ENCODE results near the gene FEN1.
A peak's percentile ranks its signal among the peaks of the same experiment; 100 is the strongest.

The FEN1 gene

DNA sequence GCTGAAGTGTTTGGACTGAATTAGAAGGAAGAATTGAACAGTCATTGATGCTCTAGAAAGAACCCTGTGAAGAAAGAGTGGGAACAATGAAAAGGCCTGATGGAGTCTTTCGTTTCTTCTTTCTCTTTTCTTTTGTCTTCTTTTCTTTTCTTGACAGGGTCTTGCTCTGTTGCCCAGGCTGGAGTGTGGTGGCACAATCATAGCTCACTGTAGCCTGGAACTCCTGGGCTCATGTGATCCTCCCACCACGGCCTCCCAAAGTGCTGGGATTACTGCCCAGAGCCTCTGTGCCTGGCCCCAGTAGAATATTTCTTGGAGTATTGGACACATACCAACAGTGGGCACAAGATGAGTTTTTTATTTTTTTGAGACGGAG, 1.1 kb downstream of the FEN1 start:
- Histone ChIP-seq H3K9me3 (ENCODE audit: control insufficient read depth in 2 of 2, low read length in 2 of 2) (no peaks in the 10 kb centered on the region), H3K27me3 (ENCODE audit: control insufficient read depth in 2 of 2, insufficient read depth in 2 of 2, low read length in 2 of 2) (no peaks in the 10 kb centered on the region), H3K4me3 (ENCODE audit: low read length in 2 of 2) (peak overlapping the region in 1 of 2 donors; percentile 88)

DNA sequence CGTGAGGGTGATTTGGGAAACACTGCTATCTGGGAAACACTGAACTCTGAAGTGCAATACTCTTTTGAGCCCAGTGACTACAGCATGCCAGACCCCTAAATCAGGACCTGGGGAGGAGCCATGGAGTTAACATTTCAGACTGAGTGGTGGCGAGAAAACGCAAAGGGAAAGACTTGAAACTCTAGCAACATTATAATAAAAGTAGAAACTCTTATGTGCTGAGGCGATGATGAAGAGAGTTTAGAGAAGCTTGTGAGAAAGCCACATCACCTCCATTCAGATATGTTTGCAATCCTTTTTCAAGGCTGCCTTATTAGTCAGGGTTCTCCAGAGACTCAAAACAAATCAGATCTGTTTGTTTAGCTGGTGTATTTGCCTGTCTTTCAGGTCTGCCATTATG, 1.9 kb downstream of the FEN1 start:
- H3K9me3 ChIP-seq (ENCODE audit: control insufficient read depth in 2 of 2, low read length in 2 of 2) = no peaks in the 10 kb centered on the region
- no peak overlapping the region for H3K9ac ChIP-seq (ENCODE audit: low read depth in 1 of 2, low read length in 2 of 2)
- H3K27ac ChIP-seq (ENCODE audit: low read depth in 2 of 2, low read length in 2 of 2) = no peak overlapping the region
- H3K36me3 ChIP-seq (ENCODE audit: control insufficient read depth in 2 of 2, insufficient read depth in 2 of 2, low read length in 2 of 2) = peaks cover 8 to 16% of the 10 kb centered on the region in 2 donors
- H3K27me3 ChIP-seq (ENCODE audit: control insufficient read depth in 2 of 2, insufficient read depth in 2 of 2, low read length in 2 of 2) = no peaks in the 10 kb centered on the region
- H3K4me1 ChIP-seq (ENCODE audit: control insufficient read depth in 2 of 2, insufficient read depth in 2 of 2, low read length in 2 of 2) = peaks cover 13 to 15% of the 10 kb centered on the region in 2 donors
- no peak overlapping the region for H3K4me3 ChIP-seq (ENCODE audit: low read length in 2 of 2)

More for the DNA sequence above, 1.1 kb downstream of the FEN1 start:
- peaks cover 13 to 15% of the 10 kb centered on the region in 2 donors for H3K4me1 ChIP-seq (ENCODE audit: control insufficient read depth in 2 of 2, insufficient read depth in 2 of 2, low read length in 2 of 2)
- H3K27ac ChIP-seq (ENCODE audit: low read depth in 2 of 2, low read length in 2 of 2) = no peak overlapping the region
- H3K9ac ChIP-seq (ENCODE audit: low read depth in 1 of 2, low read length in 2 of 2) = no peak overlapping the region
- H3K36me3 ChIP-seq (ENCODE audit: control insufficient read depth in 2 of 2, insufficient read depth in 2 of 2, low read length in 2 of 2) = peaks cover 10 to 24% of the 10 kb centered on the region in 2 donors

DNA sequence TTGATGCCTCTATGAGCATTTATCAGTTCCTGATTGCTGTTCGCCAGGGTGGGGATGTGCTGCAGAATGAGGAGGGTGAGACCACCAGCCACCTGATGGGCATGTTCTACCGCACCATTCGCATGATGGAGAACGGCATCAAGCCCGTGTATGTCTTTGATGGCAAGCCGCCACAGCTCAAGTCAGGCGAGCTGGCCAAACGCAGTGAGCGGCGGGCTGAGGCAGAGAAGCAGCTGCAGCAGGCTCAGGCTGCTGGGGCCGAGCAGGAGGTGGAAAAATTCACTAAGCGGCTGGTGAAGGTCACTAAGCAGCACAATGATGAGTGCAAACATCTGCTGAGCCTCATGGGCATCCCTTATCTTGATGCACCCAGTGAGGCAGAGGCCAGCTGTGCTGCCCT, 2.7 kb downstream of the FEN1 start:
- Histone ChIP-seq H3K9ac (ENCODE audit: low read depth in 1 of 2, low read length in 2 of 2) (no peak overlapping the region), H3K9me3 (ENCODE audit: control insufficient read depth in 2 of 2, low read length in 2 of 2) (no peaks in the 10 kb centered on the region), H3K27ac (ENCODE audit: low read depth in 2 of 2, low read length in 2 of 2) (no peak overlapping the region), H3K4me3 (ENCODE audit: low read length in 2 of 2) (no peak overlapping the region), H3K27me3 (ENCODE audit: control insufficient read depth in 2 of 2, insufficient read depth in 2 of 2, low read length in 2 of 2) (no peaks in the 10 kb centered on the region), H3K36me3 (ENCODE audit: control insufficient read depth in 2 of 2, insufficient read depth in 2 of 2, low read length in 2 of 2) (peaks cover 0 to 8% of the 10 kb centered on the region in 2 donors), H3K4me1 (ENCODE audit: control insufficient read depth in 2 of 2, insufficient read depth in 2 of 2, low read length in 2 of 2) (peaks cover 13 to 15% of the 10 kb centered on the region in 2 donors)

DNA sequence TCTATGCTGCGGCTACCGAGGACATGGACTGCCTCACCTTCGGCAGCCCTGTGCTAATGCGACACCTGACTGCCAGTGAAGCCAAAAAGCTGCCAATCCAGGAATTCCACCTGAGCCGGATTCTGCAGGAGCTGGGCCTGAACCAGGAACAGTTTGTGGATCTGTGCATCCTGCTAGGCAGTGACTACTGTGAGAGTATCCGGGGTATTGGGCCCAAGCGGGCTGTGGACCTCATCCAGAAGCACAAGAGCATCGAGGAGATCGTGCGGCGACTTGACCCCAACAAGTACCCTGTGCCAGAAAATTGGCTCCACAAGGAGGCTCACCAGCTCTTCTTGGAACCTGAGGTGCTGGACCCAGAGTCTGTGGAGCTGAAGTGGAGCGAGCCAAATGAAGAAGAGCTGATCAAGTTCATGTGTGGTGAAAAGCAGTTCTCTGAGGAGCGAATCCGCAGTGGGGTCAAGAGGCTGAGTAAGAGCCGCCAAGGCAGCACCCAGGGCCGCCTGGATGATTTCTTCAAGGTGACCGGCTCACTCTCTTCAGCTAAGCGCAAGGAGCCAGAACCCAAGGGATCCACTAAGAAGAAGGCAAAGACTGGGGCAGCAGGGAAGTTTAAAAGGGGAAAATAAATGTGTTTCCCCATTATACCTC, 3.3 kb downstream of the FEN1 start:
- no peaks in the 10 kb centered on the region for H3K27me3 ChIP-seq (ENCODE audit: control insufficient read depth in 2 of 2, insufficient read depth in 2 of 2, low read length in 2 of 2)
- no peak overlapping the region for H3K9ac ChIP-seq (ENCODE audit: low read depth in 1 of 2, low read length in 2 of 2)
- no peak overlapping the region for H3K27ac ChIP-seq (ENCODE audit: low read depth in 2 of 2, low read length in 2 of 2)
- peaks cover 0 to 6% of the 10 kb centered on the region in 2 donors for H3K36me3 ChIP-seq (ENCODE audit: control insufficient read depth in 2 of 2, insufficient read depth in 2 of 2, low read length in 2 of 2)
- H3K4me1 ChIP-seq (ENCODE audit: control insufficient read depth in 2 of 2, insufficient read depth in 2 of 2, low read length in 2 of 2) = peaks cover 13 to 15% of the 10 kb centered on the region in 2 donors
- no peaks in the 10 kb centered on the region for H3K9me3 ChIP-seq (ENCODE audit: control insufficient read depth in 2 of 2, low read length in 2 of 2)
- H3K4me3 ChIP-seq (ENCODE audit: low read length in 2 of 2) = no peak overlapping the region

DNA sequence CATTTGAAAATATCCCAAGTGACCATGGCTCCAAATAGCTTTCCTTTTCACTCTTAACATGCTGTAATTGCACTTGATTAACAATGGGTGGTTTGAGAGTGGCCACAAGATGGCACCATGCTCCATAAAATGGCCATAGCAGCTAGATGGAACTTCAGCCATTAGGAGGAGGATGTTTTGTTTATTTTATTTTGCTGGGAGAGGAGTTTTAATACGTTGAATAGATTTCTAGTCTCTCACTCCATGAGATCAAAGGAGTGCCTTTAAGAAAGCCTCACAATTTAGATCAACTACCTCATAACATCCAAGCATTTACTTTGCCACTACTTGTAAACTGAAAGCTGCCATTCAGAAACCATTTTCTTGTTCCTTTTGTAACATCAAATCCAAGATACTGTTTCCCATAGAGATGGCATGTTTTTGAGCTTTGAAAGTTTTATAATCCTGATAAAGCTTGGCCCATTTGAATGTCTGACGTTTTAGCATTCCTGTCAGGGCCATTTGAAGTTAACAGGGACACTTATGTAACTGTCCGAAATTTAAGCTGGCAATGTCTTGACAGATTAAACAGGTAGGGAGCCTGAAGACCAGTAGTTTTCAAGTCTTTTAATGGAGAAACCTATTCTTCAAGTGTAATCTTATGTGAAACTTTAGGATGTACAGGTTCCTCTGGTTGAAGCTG, 4.7 kb downstream of the FEN1 start:
- H3K27ac ChIP-seq (ENCODE audit: low read depth in 2 of 2, low read length in 2 of 2) = no peak overlapping the region
- H3K36me3 ChIP-seq (ENCODE audit: control insufficient read depth in 2 of 2, insufficient read depth in 2 of 2, low read length in 2 of 2) = peaks cover 0 to 7% of the 10 kb centered on the region in 2 donors
- no peak overlapping the region for H3K9ac ChIP-seq (ENCODE audit: low read depth in 1 of 2, low read length in 2 of 2)

DNA sequence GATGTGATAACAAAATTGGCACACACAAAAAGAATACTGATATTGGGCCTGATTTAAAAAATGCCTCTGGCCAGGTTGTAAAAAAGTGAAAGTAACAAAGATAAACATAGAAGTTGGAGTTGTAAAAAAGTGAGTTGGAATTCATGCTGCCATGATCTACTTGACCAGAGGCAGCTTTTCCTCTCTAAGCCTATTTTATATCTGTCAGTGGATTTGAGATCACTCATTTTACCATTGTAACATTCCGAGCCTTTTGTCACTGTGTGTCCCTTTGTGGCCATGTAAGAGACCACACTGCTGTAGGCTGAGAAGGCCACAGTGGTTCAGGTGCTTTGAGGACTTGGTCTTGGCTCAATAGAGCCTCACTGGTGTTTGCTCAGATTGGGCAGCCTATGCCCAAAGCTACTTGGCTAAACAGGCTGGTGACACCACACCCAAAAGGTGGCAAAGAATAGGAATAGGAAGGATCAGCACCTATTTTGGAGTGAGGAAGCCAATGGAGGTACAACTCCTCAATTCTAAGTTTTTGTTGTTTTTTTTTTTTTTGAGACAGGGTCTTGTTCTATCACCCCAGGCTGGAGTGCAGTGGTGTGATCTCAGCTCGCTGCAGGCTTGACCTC, 7.1 kb downstream of the FEN1 start:
- no peaks in the 10 kb centered on the region for H3K4me1 ChIP-seq (ENCODE audit: control insufficient read depth in 2 of 2, insufficient read depth in 2 of 2, low read length in 2 of 2)
- no peak overlapping the region for H3K27ac ChIP-seq (ENCODE audit: low read depth in 2 of 2, low read length in 2 of 2)
- peaks cover 0 to 14% of the 10 kb centered on the region in 2 donors for H3K36me3 ChIP-seq (ENCODE audit: control insufficient read depth in 2 of 2, insufficient read depth in 2 of 2, low read length in 2 of 2)
- no peaks in the 10 kb centered on the region for H3K27me3 ChIP-seq (ENCODE audit: control insufficient read depth in 2 of 2, insufficient read depth in 2 of 2, low read length in 2 of 2)
- no peaks in the 10 kb centered on the region for H3K9me3 ChIP-seq (ENCODE audit: control insufficient read depth in 2 of 2, low read length in 2 of 2)
- H3K9ac ChIP-seq (ENCODE audit: low read depth in 1 of 2, low read length in 2 of 2) = no peak overlapping the region
- H3K4me3 ChIP-seq (ENCODE audit: low read length in 2 of 2) = no peak overlapping the region

More for the DNA sequence above, 4.7 kb downstream of the FEN1 start:
- Histone ChIP-seq H3K4me3 (ENCODE audit: low read length in 2 of 2) (no peak overlapping the region), H3K4me1 (ENCODE audit: control insufficient read depth in 2 of 2, insufficient read depth in 2 of 2, low read length in 2 of 2) (peaks cover 4 to 9% of the 10 kb centered on the region in 2 donors), H3K27me3 (ENCODE audit: control insufficient read depth in 2 of 2, insufficient read depth in 2 of 2, low read length in 2 of 2) (no peaks in the 10 kb centered on the region), H3K9me3 (ENCODE audit: control insufficient read depth in 2 of 2, low read length in 2 of 2) (no peaks in the 10 kb centered on the region)

DNA sequence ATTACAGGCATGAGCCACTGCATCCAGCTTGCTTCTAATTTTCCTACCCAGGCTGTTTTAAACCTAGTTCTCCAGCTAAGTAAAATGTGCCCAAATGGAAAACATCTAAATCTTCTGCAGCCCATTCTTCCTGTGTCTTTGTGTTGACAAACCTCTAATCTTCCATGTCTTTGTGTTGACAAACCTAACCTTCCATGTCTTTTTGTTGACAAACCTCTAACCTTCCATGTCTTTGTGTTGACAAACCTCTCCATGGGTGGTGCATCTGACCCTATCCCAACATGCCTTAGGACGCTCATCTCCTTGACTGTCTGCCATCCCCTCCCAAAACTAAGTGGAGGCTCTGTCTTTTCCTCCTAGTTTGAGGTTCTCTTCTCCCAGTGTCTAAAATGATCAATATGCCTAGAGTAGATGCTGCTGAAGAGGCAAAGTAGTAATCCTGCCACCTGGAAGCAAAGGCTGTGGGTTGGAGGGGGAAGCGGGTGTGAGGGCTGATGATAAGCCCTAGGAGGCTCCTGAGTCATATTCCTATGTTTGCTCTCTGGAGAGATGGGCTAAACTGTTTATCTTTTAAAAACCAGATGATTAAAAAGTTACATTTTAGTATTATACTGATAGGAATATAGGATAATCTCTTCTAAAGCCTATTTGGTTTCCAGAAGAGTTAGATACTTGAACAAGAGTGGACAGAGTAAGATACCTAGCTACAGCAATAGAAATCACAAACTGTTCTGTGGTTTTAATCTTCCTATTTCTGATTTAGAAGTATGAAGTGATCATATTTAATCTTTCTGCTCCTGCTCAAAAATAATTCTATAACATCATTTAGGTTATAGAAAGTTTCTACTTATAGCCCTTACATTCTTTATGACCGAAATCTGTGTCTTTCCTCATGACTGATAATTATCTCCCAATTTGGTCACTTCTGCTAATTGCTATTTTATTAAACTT, 7.9 kb downstream of the FEN1 start:
- no peaks in the 10 kb centered on the region for H3K4me1 ChIP-seq (ENCODE audit: control insufficient read depth in 2 of 2, insufficient read depth in 2 of 2, low read length in 2 of 2)
- H3K27ac ChIP-seq (ENCODE audit: low read depth in 2 of 2, low read length in 2 of 2) = no peak overlapping the region
- H3K27me3 ChIP-seq (ENCODE audit: control insufficient read depth in 2 of 2, insufficient read depth in 2 of 2, low read length in 2 of 2) = no peaks in the 10 kb centered on the region
- H3K9ac ChIP-seq (ENCODE audit: low read depth in 1 of 2, low read length in 2 of 2) = no peak overlapping the region
- H3K36me3 ChIP-seq (ENCODE audit: control insufficient read depth in 2 of 2, insufficient read depth in 2 of 2, low read length in 2 of 2) = peaks cover 0 to 11% of the 10 kb centered on the region in 2 donors
- no peaks in the 10 kb centered on the region for H3K9me3 ChIP-seq (ENCODE audit: control insufficient read depth in 2 of 2, low read length in 2 of 2)
- no peak overlapping the region for H3K4me3 ChIP-seq (ENCODE audit: low read length in 2 of 2)

DNA sequence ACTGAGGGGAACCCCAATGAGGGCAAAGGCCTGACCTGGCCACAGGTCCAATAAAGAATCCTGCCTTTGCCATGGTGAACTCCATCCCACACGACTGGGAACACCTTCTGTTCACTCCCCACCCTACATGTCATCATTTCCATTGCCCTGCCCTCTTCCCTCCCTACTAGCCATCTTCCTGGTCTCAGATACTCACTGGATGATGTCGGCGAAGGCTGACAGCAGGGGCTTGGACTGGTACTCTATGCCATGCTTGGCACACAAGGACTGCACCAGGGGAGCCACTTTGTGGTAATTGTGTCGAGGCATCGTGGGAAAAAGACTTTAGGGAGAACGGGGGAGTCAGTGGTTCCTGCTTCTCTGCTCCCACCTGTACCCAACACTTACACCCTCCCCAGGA, 9.9 kb downstream of the FEN1 start:
- Histone ChIP-seq H3K9me3 (ENCODE audit: control insufficient read depth in 2 of 2, low read length in 2 of 2) (no peaks in the 10 kb centered on the region), H3K27ac (ENCODE audit: low read depth in 2 of 2, low read length in 2 of 2) (no peak overlapping the region), H3K4me1 (ENCODE audit: control insufficient read depth in 2 of 2, insufficient read depth in 2 of 2, low read length in 2 of 2) (no peaks in the 10 kb centered on the region), H3K27me3 (ENCODE audit: control insufficient read depth in 2 of 2, insufficient read depth in 2 of 2, low read length in 2 of 2) (no peaks in the 10 kb centered on the region), H3K4me3 (ENCODE audit: low read length in 2 of 2) (no peak overlapping the region), H3K36me3 (ENCODE audit: control insufficient read depth in 2 of 2, insufficient read depth in 2 of 2, low read length in 2 of 2) (peaks cover 0 to 11% of the 10 kb centered on the region in 2 donors), H3K9ac (ENCODE audit: low read depth in 1 of 2, low read length in 2 of 2) (no peak overlapping the region)

DNA sequence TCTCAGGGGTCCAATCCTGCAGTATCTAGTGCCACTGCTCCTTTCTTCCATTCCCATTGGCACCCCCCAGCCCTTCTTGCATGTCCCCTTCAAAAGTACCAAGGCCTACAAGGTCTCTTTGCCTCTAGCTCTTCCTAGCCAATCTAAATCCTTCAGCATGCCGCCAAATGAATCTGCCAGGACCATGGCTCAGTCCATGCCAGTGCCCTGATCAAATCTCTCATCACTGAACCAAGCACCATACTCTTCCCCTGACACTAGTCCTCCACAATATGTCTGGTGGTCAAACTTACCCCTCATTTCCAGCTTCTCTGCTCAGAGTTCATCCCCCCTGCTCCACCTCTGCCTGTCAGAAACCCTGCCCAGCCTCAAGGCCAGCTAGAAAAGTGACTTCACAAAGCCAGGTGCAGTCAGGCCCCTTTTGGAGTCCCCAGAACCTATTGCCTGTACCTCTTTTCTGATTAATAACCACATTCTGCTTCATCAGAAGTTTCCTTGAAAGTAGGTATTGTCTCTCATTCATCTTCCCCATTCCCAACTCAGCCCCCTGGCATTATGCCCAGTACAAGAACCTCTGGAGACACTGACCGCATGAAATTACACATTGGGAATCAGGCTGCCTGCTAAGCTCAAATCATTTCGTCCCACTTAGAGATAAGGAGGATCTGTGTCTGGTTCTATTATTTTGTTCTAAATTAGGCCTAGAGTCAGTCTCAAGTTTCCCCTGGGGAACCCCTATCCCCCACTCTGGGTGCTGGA, 11.4 kb downstream of the FEN1 start:
- H3K9ac ChIP-seq (ENCODE audit: low read depth in 1 of 2, low read length in 2 of 2) = no peak overlapping the region

More for the DNA sequence above, 11.4 kb downstream of the FEN1 start:
- H3K36me3 ChIP-seq (ENCODE audit: control insufficient read depth in 2 of 2, insufficient read depth in 2 of 2, low read length in 2 of 2) = peaks cover 0 to 11% of the 10 kb centered on the region in 2 donors
- no peaks in the 10 kb centered on the region for H3K9me3 ChIP-seq (ENCODE audit: control insufficient read depth in 2 of 2, low read length in 2 of 2)
- no peaks in the 10 kb centered on the region for H3K27me3 ChIP-seq (ENCODE audit: control insufficient read depth in 2 of 2, insufficient read depth in 2 of 2, low read length in 2 of 2)
- no peak overlapping the region for H3K4me3 ChIP-seq (ENCODE audit: low read length in 2 of 2)
- H3K4me1 ChIP-seq (ENCODE audit: control insufficient read depth in 2 of 2, insufficient read depth in 2 of 2, low read length in 2 of 2) = no peaks in the 10 kb centered on the region
- H3K27ac ChIP-seq (ENCODE audit: low read depth in 2 of 2, low read length in 2 of 2) = no peak overlapping the region

Data from mucosa of rectum (tissue), 2 donors.